Endothelial cell of umbilical vein (primary cell): Measurements from ENCODE around the gene GOLPH3L. TPM values are rescaled to one million over a fixed set of nuclear protein-coding genes. Genes with fewer than 3 reads are reported as not detected.
A peak's percentile ranks its signal among the peaks of the same experiment; 100 is the strongest.

Source experiments
- Bru-seq: library from RNA; stranded (reverse); fragments of 400-500 nt; gene quantifications from one replicate; lab custom pipeline; 2021; lab: Mats Ljungman, UMichigan
- BruChase-seq, 2 experiments: library from RNA; stranded (reverse); fragments of 400-500 nt; gene quantifications; one replicate each; lab custom pipeline; 2021; lab: Mats Ljungman, UMichigan
- BruUV-seq: library from RNA; stranded (reverse); fragments of 400-500 nt; replicated peaks from 2 replicates; lab custom pipeline; 2021; lab: Mats Ljungman, UMichigan
- CTCF ChIA-PET: fragments of 300-600, 350-600 bp; sonication (Branson Sonifier 250); formaldehyde crosslinking; loops from one replicate; lab custom pipeline; 2021; ENCODE audit warnings: antibody characterized with exemption, inconsistent platforms; lab: Charles Lee
- POLR2A ChIA-PET: fragments of 300-600, 350-600 bp; sonication (Branson Sonifier 250); formaldehyde crosslinking; loops from one replicate; lab custom pipeline; 2021; ENCODE audit warnings: antibody characterized with exemption, inconsistent platforms; lab: Charles Lee
- DNase-seq: peaks from one replicate; pipeline ENCODE4 v3.0.0-alpha.2; 2011; ENCODE audit warnings: low read depth, low spot score
- FAIRE-seq: peaks from 2 replicates; lab custom pipeline; 2011; peaks lifted over from hg19 to GRCh38; lab: Jason Lieb, UNC
- H2AFZ ChIP-seq: 2 replicates; pipeline ENCODE4 v1.6.0; 2012; ENCODE audit warnings: low read depth, low read length, control low read depth, inconsistent platforms
- H3K27ac ChIP-seq: 2 replicates; pipeline ENCODE4 v1.5.1; 2011; ENCODE audit warnings: low read depth, mild to moderate bottlenecking, control low read depth, low read length, moderate library complexity; ENCODE audit not compliant: insufficient read depth
- H3K27me3 ChIP-seq, 2 experiments: 2 replicates each; pipeline versions ENCODE4 v1.6.0 to v1.6.1; 2011; ENCODE audit warnings: low read length in 2 of 2, mixed read lengths in 1 of 2; ENCODE audit not compliant: control insufficient read depth in 2 of 2, insufficient read depth in 2 of 2
- H3K36me3 ChIP-seq, 2 experiments: 2 replicates in 1 of 2; 3 replicates in 1 of 2; pipeline ENCODE4 v1.5.1; 2011; ENCODE audit warnings: low read length in 2 of 2, mild to moderate bottlenecking in 1 of 2, moderate library complexity in 1 of 2; ENCODE audit not compliant: control insufficient read depth in 2 of 2, insufficient read depth in 2 of 2; ENCODE audit errors: extremely low read depth in 1 of 2
- H3K4me1 ChIP-seq: 3 replicates; pipeline ENCODE4 v1.5.1; 2011; ENCODE audit warnings: mild to moderate bottlenecking, low read length; ENCODE audit not compliant: control insufficient read depth, insufficient read depth; ENCODE audit errors: extremely low read depth
- H3K4me2 ChIP-seq: 2 replicates; pipeline ENCODE4 v1.6.1; 2011; ENCODE audit warnings: low read length, control low read depth, mixed read lengths; ENCODE audit not compliant: insufficient read depth
- H3K4me3 ChIP-seq, 3 experiments: fragments of 200-600 bp in 1 of 3; sonication (generic), shearing (Covaris generic) in 1 of 3; replicated peaks in 1 of 3; 2 replicates each; pipeline ENCODE4 v1.5.1; 2011 to 2016; ENCODE audit warnings: control low read depth in 3 of 3, low read length in 3 of 3, mild to moderate bottlenecking in 2 of 3, inconsistent platforms in 1 of 3, low read depth in 1 of 3, moderate library complexity in 1 of 3; ENCODE audit not compliant: insufficient read depth in 1 of 3
- H3K79me2 ChIP-seq: 2 replicates; pipeline ENCODE4 v1.6.0; 2012; ENCODE audit warnings: low read length, inconsistent platforms; ENCODE audit not compliant: control insufficient read depth, insufficient read depth
- H3K9ac ChIP-seq: replicated peaks from 2 replicates; pipeline ENCODE3; 2011; ENCODE audit warnings: low read length, control low read depth; ENCODE audit not compliant: insufficient read depth; ENCODE audit errors: extremely low read depth
- H3K9me1 ChIP-seq: replicated peaks from 3 replicates; pipeline ENCODE4 v1.6.0; 2011; ENCODE audit warnings: mild to moderate bottlenecking, low read length; ENCODE audit not compliant: control insufficient read depth, insufficient read depth; ENCODE audit errors: extremely low read depth
- H3K9me3 ChIP-seq: replicated peaks from 2 replicates; pipeline ENCODE4 v1.5.1; 2012; ENCODE audit warnings: low read length, inconsistent platforms; ENCODE audit not compliant: control insufficient read depth, insufficient read depth
- H4K20me1 ChIP-seq: replicated peaks from 2 replicates; pipeline ENCODE3; 2011; ENCODE audit warnings: mild to moderate bottlenecking, low read length; ENCODE audit not compliant: control insufficient read depth, insufficient read depth; ENCODE audit errors: extremely low read depth
- CTCF ChIP-seq, 2 donors: IDR thresholded peaks; 1 replicate in 1 of 2; 2 replicates in 1 of 2; pipeline ENCODE4 v1.5.1; 2011; ENCODE audit warnings: low read length in 2 of 2, mild to moderate bottlenecking in 2 of 2, moderate library complexity in 2 of 2, control low read depth in 1 of 2, inconsistent platforms in 1 of 2, low read depth in 1 of 2; ENCODE audit not compliant: insufficient read depth in 1 of 2; ENCODE audit errors: extremely low read depth in 1 of 2
- EZH2 ChIP-seq: IDR thresholded peaks from 2 replicates; pipeline ENCODE4 v1.6.1; 2012; ENCODE audit warnings: borderline replicate concordance, low read depth, mild to moderate bottlenecking, moderate library complexity, low read length, inconsistent platforms; ENCODE audit not compliant: severe bottlenecking
- FOS ChIP-seq: IDR thresholded peaks from 2 replicates; pipeline ENCODE4 v1.6.1; 2011; ENCODE audit warnings: mild to moderate bottlenecking, low read length, moderate library complexity, borderline replicate concordance; ENCODE audit not compliant: insufficient read depth
- GATA2 ChIP-seq: IDR thresholded peaks from 2 replicates; pipeline ENCODE4 v1.7.0; 2011; ENCODE audit warnings: low read depth, mild to moderate bottlenecking, moderate library complexity, mixed read lengths, low read length; ENCODE audit not compliant: insufficient read length, insufficient read depth
- JUN ChIP-seq: IDR thresholded peaks from 2 replicates; pipeline ENCODE4 v1.6.1; 2011; ENCODE audit warnings: borderline replicate concordance, low read depth; ENCODE audit not compliant: insufficient read length, insufficient read depth
- MYC ChIP-seq: IDR thresholded peaks from one replicate; pipeline ENCODE4 v1.6.1; 2011; ENCODE audit warnings: mild to moderate bottlenecking, low read depth, low read length
- POLR2A ChIP-seq: IDR thresholded peaks from 2 replicates; pipeline ENCODE4 v1.6.1; 2012; ENCODE audit warnings: low read depth, mild to moderate bottlenecking, control low read depth, low read length
- POLR2AphosphoS5 ChIP-seq: IDR thresholded peaks from 2 replicates; pipeline ENCODE4 v1.6.1; 2012; ENCODE audit warnings: low read depth, mild to moderate bottlenecking, control low read depth, low read length, moderate library complexity; ENCODE audit not compliant: insufficient read depth
- dilution Hi-C: fragments of 300-500 bp; cut with MboI; formaldehyde crosslinking; loops from one replicate; pipeline ENCODE4 v1.15.0; 2019; ENCODE audit warnings: low sequenced_read_pairs; ENCODE audit not compliant: extremely low pct_ligation_motif_present
- intact Hi-C: fragments of 100-400 bp; cut with micrococcal nuclease; formaldehyde crosslinking; loops from one replicate; pipeline ENCODE4 v1.10.0; 2022
- long read RNA-seq: library from polyadenylated mRNA; stranded (forward); transcript quantifications from one replicate; pipeline ENCODE4 v2.0.0, GENCODE V29; 2021
- polyA minus RNA-seq, 3 experiments: library from RNA; depleted of rRNA, polyadenylated mRNA; stranded (reverse); fragments of >200 nt; gene quantifications; 1 replicate in 1 of 3; 2 replicates in 2 of 3; pipeline ENCODE4 v1.2.3, GENCODE V29; 2011
- polyA plus RNA-seq, 4 experiments: library from polyadenylated mRNA; depleted of rRNA in 3 of 4; stranded (reverse) in 3 of 4; unstranded in 1 of 4; fragments of >200 nt; gene quantifications; 2 replicates each; pipeline versions ENCODE4 v1.2.1 to v1.2.3, GENCODE V29; 2011 to 2012; ENCODE audit warnings: missing spikeins in 1 of 4
- total RNA-seq: library from RNA; stranded (reverse); gene quantifications from 2 replicates; pipeline ENCODE4 v1.2.3, GENCODE V29; 2021
- TF ChIP-seq, protein P1 (sequence below): IDR thresholded peaks from 2 replicates; pipeline ENCODE4 v1.6.1; 2011; ENCODE audit not compliant: insufficient read depth, insufficient read length

GOLPH3L gene
- 33.2 and 34.9 TPM in 2 replicates for total RNA-seq
- 13.0 and 15.7 TPM in 2 replicates for polyA plus RNA-seq
- 16.9 and 18.3 TPM in 2 replicates for polyA plus RNA-seq (2011; cell fraction: cytosol; rRNA removed)
- polyA plus RNA-seq (2011; cell fraction: nucleus; rRNA removed), result 10.9 and 14.0 TPM in 2 replicates
- polyA plus RNA-seq (2012), result 34.2 and 42.2 TPM in 2 replicates
- polyA minus RNA-seq, result 28.4 and 34.2 TPM in 2 replicates
- 13.4 TPM for polyA minus RNA-seq (2011; cell fraction: cytosol; rRNA and poly(A)+ RNA removed)
- polyA minus RNA-seq (2011; cell fraction: nucleus; rRNA and poly(A)+ RNA removed), result 15.4 and 16.4 TPM in 2 replicates
- percentile 73 among the genes with signal in this experiment for Bru-seq, nascent RNA
- BruChase-seq, experiment 1, labeled RNA remaining after a 6-hour chase, result percentile 63 among the genes with signal in this experiment
- percentile 62 among the genes with signal in this experiment for BruChase-seq, experiment 2, labeled RNA remaining after a 2-hour chase
- long read RNA-seq, transcript GOLPH3L-201 (5 exons, 2,999 nt), result major isoform, 47 of 61 reads
- long read RNA-seq, partial matches to known transcripts, result 1 of 61 reads
- long read RNA-seq, other reads (novel, unspliced or antisense), result 12 of 61 reads

- Histone ChIP-seq H3K4me3 (peak within 1 kb of the TSS; percentile 72 to 96 (median 87)), H3K4me2 (peak within 1 kb of the TSS; percentile 96), H3K9me1 (no peaks in the 10 kb centered on the region), H3K9ac (peak within 1 kb of the TSS; percentile 82), H3K9me3 (no peaks in the 10 kb centered on the region), H4K20me1 (no peaks in the 10 kb centered on the region), H3K27ac (peak within 1 kb of the TSS; percentile 57), H3K27me3 (no peaks in the 10 kb centered on the region), H3K79me2 (peaks cover 10% of the 10 kb centered on the region), H2AFZ (peak within 1 kb of the TSS; percentile 77), H3K4me1 (peaks cover 28% of the 10 kb centered on the region), H3K36me3 (peaks cover 0 to 5% of the 10 kb centered on the region in 2 experiments)
- intact Hi-C loops (loop anchor here (1.0 to 2.0 kb wide), 4 partner anchors 68 to 136 kb away; partner anchors contain the start of genes CTSS and MCL1), dilution Hi-C loops (no loop called here)
- no TSS peak for BruUV-seq
- DNase-seq (peak; percentile 100), FAIRE-seq (peak; percentile 86)
- CTCF ChIA-PET, result interaction anchor here (0.7 to 2.6 kb wide), 14 partner anchors 10 to 225 kb away, joined by 3 to 14 read pairs (median 4); partner anchors contain the start of genes CTSK and FALEC
- peak; percentile 65 for TF ChIP-seq POLR2AphosphoS5
- no peak for TF ChIP-seq EZH2
- TF ChIP-seq CTCF (IDR thresholded peaks at IDR 0.05; ENCODE audit: extremely low read depth in 1 of 2, insufficient read depth in 1 of 2, low read depth in 1 of 2, low read length in 2 of 2), result peak in 1 of 2 donors; percentile 15
- no peak for TF ChIP-seq FOS
- TF ChIP-seq JUN, result no peak
- TF ChIP-seq, protein P1, sequence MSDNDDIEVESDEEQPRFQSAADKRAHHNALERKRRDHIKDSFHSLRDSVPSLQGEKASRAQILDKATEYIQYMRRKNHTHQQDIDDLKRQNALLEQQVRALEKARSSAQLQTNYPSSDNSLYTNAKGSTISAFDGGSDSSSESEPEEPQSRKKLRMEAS, result no peak
- TF ChIP-seq GATA2, result no peak
- peak; percentile 73 for TF ChIP-seq POLR2A
- no peak for TF ChIP-seq MYC
- POLR2A ChIA-PET, result no interaction called here
Measured at GRCh38 chr1:150696995-150697927, at the start of gene GOLPH3L. Gene GOLPH3L (minus strand): TSS chr1:150697154. CDS start chr1:150694838, 2,316 bp downstream.
